Activated T-cell treated with anti-CD3 and anti-CD28 coated beads, Interleukin-2, amount 50 U/mL, for 72 hours (primary cell): ENCODE measurements around the gene EPB41L1. TPM values are rescaled to one million over a fixed set of nuclear protein-coding genes. Genes with fewer than 3 reads are reported as not detected.
A peak's percentile ranks its signal among the peaks of the same experiment; 100 is the strongest.

Source experiments
- ATAC-seq, 2 donors: fragments of 150-1000 bp; cut with Tn5 transposase; replicated peaks in 1 of 2; 2 replicates each; pipeline ENCODE4 v1.10.0; 2021; ENCODE audit warnings: moderate library complexity in 2 of 2, mild to moderate bottlenecking in 1 of 2
- DNase-seq, 2 donors: peaks; one replicate each; pipeline ENCODE4 v3.0.0; 2021 to 2022; ENCODE audit warnings: mixed read lengths in 1 of 2
- H3K27ac Mint-ChIP-seq: one replicate; pipeline ENCODE4 v1.8.0; 2022; ENCODE audit warnings: mild to moderate bottlenecking, moderate library complexity, mixed read lengths
- H3K27me3 Mint-ChIP-seq: one replicate; pipeline ENCODE4 v1.8.0; 2022; ENCODE audit warnings: low read depth, mixed read lengths
- H3K36me3 Mint-ChIP-seq, 2 donors: one replicate each; pipeline ENCODE4 v1.8.0; 2022; ENCODE audit warnings: mixed read lengths in 2 of 2, mild to moderate bottlenecking in 1 of 2; ENCODE audit not compliant: insufficient read depth in 2 of 2
- H3K4me1 Mint-ChIP-seq: one replicate; pipeline ENCODE4 v1.8.0; 2022; ENCODE audit warnings: low read depth, mixed read lengths
- H3K4me3 Mint-ChIP-seq, 2 donors: one replicate each; pipeline ENCODE4 v1.8.0; 2022; ENCODE audit warnings: mild to moderate bottlenecking in 2 of 2, mixed read lengths in 2 of 2, moderate library complexity in 2 of 2
- H3K9me3 Mint-ChIP-seq, 2 donors: one replicate each; pipeline ENCODE4 v1.8.0; 2022; ENCODE audit warnings: mixed read lengths in 2 of 2
- total RNA-seq, 2 donors: library from RNA; stranded (reverse); gene quantifications; one replicate each; pipeline ENCODE4 v1.2.3, GENCODE V29; 2022

Gene EPB41L1
- total RNA-seq, 2 donors from 2014 or later = 0.51 to 0.70 TPM

DNA sequence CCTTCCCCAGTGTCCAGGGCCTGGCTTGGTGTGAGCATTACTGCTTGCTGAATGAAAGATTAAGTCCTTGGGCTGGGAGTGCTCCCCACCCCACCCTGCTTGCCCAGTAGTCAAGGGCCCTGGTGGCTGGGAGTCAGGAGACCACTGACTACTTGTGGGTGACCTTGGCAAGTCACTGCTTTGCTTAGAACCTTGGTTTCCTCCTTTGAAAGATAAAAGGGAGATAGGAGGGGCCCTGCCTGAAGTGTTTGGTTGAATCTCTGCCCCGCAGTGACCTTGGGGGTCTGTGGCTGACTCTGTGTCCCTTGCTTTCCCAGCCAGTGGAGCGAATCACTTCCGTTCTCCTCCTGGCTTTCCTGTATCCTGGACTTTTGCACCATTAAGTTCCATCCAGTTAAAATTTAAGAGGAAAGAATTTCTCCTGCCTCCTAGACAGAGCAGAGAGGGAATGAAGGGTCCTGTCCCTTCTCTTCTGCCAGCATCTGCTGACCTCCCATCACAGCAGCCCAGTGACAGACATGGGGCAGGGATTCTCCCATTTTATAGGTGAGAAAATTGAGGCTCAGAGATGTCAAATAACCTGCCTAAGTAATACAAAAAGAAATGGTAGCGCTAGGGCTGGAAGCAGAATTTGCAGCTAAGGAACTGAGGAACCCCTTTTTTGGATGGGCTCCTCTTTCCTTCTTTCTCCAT is 3.5 kb upstream of the EPB41L1 start:
- no peaks in the 10 kb centered on the region for H3K36me3 Mint-ChIP-seq
- DNase-seq (no peak), ATAC-seq (no peak)
- H3K4me1 Mint-ChIP-seq = peaks cover 6% of the 10 kb centered on the region
- peaks cover 16% of the 10 kb centered on the region for H3K27me3 Mint-ChIP-seq
- H3K4me3 Mint-ChIP-seq = no peak overlapping the region
- H3K27ac Mint-ChIP-seq = no peak overlapping the region
- no peaks in the 10 kb centered on the region for H3K9me3 Mint-ChIP-seq

DNA sequence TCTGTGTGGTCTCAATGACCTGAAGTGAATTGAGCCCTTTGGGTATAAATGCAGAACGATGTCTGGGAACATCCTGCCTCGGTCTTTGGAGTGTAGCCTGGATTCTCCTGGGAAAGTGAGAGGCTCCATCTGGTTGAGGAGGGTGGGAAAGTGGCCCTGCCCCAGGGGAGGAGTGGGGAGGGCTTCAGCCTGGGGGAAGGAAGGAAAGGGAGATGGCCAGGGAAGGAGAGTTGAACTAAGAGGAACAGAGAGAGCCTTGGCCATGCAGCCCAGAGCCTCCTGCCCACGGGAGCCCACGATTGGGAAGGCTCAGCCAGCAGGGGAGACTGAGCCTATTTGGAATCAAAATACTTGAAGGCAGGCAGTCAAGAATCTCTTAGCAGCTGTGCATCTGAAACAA is 2.3 kb upstream of the EPB41L1 start:
- Mint-ChIP-seq H3K4me3 (no peak overlapping the region), H3K4me1 (peaks cover 18% of the 10 kb centered on the region)

DNA sequence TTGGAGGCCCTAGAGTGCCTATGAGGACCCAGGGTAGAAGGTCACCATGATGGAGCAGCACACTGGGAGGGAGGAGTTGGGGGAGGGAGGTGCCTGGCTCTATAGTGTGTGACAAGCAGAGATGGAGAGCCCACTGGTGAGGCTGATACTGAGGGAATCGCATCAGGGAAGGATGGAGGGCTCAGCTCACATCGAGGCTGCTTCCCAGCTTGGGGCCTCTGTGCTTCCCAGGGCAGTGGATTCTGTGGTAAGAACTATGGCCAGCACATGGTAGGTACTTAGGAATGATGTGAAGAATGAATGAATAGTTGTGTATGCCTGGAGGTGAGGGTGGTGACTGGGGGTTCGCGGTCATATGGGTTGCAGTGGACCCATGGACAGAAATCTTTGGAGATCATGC is 1.3 kb upstream of the EPB41L1 start:
- Mint-ChIP-seq H3K9me3 (no peaks in the 10 kb centered on the region), H3K4me1 (peaks cover 19% of the 10 kb centered on the region), H3K4me3 (no peak overlapping the region), H3K36me3 (no peaks in the 10 kb centered on the region), H3K27me3 (peaks cover 10% of the 10 kb centered on the region), H3K27ac (no peak overlapping the region)
- DNase-seq (no peak), ATAC-seq (no peak)

More for the DNA sequence above, 2.3 kb upstream of the EPB41L1 start:
- Mint-ChIP-seq H3K9me3 (no peaks in the 10 kb centered on the region), H3K27me3 (peaks cover 11% of the 10 kb centered on the region), H3K27ac (no peak overlapping the region), H3K36me3 (no peaks in the 10 kb centered on the region)
- no peak for DNase-seq
- ATAC-seq = no peak

DNA sequence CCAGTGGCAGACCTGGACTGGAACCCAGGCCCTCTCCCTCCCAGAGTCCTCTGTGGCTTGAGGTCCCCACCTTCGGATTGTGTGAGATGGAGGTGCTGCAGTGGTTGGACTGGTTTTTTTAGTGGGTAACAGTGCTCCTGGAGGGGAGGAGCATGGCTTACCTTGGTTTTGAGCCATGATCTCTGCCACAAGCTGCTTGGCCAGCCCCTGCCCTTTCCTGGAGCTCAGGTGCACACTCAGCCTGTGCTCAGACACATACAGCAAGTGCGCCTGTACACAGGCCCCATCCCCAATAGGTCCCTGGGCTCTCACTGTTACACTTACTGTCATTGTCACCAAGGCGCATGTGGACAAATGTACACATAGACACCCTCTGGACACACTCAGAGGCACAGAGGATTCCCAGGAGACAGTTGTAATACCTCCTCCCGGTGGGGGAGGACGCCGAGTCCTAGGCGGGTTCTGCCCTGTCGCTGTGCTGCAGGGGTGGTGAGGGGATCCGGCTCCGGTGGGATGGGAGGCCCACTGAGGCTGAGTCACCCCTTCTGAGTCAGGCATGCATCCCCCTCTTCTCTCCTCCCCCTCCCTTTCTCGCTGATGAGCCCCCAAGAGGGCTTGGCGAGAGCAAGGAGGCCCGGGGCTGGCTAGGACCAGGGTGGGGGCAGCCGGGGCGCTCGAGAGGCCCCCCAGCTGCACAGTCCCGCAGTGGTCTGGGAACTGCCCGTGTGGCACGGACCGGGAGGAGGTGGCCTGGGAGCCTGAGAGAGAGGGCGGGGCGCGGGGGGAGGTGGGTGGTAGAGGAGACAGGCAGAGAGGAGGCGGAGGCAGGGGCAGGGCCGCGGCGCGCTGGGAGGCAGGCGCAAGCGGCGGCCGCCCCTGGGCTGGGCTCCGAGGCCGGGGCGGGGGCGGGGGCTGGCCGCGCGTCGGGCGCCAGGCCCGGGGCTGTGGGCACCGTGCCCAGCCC is 522 bp upstream of the EPB41L1 start:
- peaks cover 19% of the 10 kb centered on the region for H3K4me1 Mint-ChIP-seq
- peak; percentile 42 to 57 for DNase-seq
- no peaks in the 10 kb centered on the region for H3K9me3 Mint-ChIP-seq
- peak overlapping the region; percentile 47 to 57 for H3K4me3 Mint-ChIP-seq
- no peaks in the 10 kb centered on the region for H3K36me3 Mint-ChIP-seq
- peak; percentile 76 to 78 for ATAC-seq
- H3K27me3 Mint-ChIP-seq = peaks cover 5% of the 10 kb centered on the region
- H3K27ac Mint-ChIP-seq = no peak overlapping the region

DNA sequence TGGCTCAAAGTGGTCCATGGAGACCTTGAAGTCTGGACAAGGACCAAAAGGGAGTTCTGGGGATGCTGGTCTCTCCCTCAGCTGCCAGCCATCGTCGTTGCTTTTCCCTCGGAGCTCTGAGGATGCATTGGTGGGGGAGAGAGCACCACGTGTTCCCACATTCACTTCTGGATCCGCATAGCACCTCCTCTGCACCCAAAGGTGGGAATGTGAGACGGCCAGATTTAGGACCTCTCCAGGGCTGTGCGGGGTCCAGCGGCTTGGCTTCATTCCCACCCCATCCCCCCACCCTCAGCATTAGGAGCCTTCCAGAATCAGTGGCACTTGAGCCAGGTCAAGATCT is 1.1 kb downstream of the EPB41L1 start:
- Mint-ChIP-seq H3K27ac (no peak overlapping the region), H3K27me3 (peaks cover 5% of the 10 kb centered on the region), H3K36me3 (no peaks in the 10 kb centered on the region), H3K4me1 (peaks cover 19% of the 10 kb centered on the region), H3K4me3 (peak overlapping the region; percentile 69 to 72), H3K9me3 (no peaks in the 10 kb centered on the region)
- DNase-seq (no peak), ATAC-seq (no peak)

DNA sequence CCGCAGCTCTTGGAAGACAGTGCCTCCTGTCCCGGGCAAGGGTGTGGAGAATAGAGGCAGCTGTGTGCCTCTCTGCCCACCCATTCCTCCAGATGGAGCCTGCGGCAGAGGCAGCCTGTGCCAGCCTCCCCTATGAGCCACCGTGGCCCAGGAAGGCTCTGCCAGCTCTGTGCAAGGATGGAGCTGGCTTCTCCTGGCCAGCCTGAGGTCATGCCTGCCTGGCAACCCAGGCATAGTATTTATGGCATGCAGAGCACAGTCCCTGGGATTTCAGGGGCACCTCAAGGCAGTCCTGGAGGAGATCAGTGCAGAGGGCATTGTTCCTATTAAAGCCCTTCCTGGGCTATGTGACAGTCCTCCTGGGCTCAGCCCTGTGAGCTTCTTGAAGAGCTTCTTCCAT is 1.5 kb downstream of the EPB41L1 start:
- DNase-seq (no peak), ATAC-seq (no peak)
- H3K4me1 Mint-ChIP-seq = peaks cover 19% of the 10 kb centered on the region
- no peak overlapping the region for H3K4me3 Mint-ChIP-seq
- no peaks in the 10 kb centered on the region for H3K36me3 Mint-ChIP-seq
- no peaks in the 10 kb centered on the region for H3K9me3 Mint-ChIP-seq
- H3K27me3 Mint-ChIP-seq = peaks cover 5% of the 10 kb centered on the region
- H3K27ac Mint-ChIP-seq = no peak overlapping the region

DNA sequence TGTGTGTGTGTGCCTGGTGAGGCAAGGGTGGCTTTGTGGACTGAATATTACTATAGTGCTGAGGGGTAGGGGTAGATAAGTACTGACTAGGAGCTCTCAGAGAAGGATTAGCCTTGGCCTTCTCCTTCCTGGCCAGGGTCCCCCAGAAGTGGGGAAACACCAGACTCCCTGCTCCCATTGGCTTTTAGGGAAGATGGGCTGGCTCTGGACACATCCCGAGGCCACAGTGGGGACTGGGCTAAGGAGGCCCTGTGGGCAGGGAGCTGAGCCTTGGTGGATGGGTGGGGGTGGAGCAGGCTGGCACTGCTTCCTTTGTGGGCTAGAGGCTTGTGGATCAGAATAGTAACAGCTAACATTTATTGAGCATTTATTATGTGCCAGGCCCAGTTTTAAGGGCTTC is 3.1 kb downstream of the EPB41L1 start:
- peaks cover 5% of the 10 kb centered on the region for H3K27me3 Mint-ChIP-seq
- no peaks in the 10 kb centered on the region for H3K9me3 Mint-ChIP-seq
- no peaks in the 10 kb centered on the region for H3K36me3 Mint-ChIP-seq
- H3K27ac Mint-ChIP-seq = no peak overlapping the region
- DNase-seq (no peak), ATAC-seq (no peak)
- H3K4me1 Mint-ChIP-seq = peaks cover 19% of the 10 kb centered on the region
- no peak overlapping the region for H3K4me3 Mint-ChIP-seq

DNA sequence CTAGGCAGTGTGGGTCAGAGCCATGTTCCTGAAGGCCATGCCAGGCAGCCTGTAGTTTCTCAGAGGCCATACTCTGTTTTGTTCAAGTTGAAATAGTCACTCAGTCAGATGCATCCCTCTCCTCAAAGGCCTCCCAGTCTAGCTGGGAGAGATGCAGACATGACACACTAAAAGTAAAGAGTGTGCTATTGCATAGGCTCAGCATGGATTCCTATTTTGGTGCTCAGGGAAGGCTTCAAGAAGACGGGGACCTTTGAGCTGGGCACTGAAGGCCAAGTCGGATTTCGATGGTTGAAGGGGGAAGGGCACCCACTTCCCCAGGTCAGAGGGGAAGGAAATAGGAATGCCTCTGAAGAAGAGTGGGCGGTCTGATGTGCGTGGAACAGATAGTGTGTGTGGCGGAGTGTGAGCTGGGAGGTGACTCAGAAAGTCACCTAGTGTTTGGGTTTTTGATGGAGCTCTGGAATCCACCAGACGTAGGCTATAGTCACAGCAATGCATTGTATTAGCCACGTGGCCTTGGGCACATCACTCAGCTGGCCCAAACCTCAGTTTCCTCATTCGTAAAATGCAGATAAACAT is 3.7 kb downstream of the EPB41L1 start:
- H3K27me3 Mint-ChIP-seq = peaks cover 5% of the 10 kb centered on the region
- no peak for ATAC-seq
- H3K4me1 Mint-ChIP-seq = peaks cover 19% of the 10 kb centered on the region
- no peaks in the 10 kb centered on the region for H3K9me3 Mint-ChIP-seq
- H3K36me3 Mint-ChIP-seq = no peaks in the 10 kb centered on the region
- DNase-seq = no peak
- H3K4me3 Mint-ChIP-seq = no peak overlapping the region
- H3K27ac Mint-ChIP-seq = no peak overlapping the region

DNA sequence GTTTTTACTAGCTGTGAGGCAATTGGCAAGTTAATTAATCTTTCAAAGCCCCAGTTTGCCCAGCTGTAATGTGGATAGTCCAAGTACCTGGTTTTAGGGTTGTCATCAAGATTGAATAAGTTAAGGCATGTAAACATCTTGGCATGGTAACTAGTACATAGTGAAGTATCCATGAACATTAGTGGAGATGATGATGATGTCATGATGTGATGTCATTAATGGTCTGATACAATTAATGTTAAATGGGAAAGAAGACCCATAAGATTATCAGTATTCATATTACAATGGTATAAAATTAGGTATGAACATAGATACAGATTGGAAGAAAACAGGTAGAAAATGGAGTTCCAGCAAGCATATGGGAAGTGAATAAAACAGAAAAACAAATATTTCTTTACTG is 5.3 kb downstream of the EPB41L1 start:
- H3K27ac Mint-ChIP-seq = no peak overlapping the region
- DNase-seq = no peak

DNA sequence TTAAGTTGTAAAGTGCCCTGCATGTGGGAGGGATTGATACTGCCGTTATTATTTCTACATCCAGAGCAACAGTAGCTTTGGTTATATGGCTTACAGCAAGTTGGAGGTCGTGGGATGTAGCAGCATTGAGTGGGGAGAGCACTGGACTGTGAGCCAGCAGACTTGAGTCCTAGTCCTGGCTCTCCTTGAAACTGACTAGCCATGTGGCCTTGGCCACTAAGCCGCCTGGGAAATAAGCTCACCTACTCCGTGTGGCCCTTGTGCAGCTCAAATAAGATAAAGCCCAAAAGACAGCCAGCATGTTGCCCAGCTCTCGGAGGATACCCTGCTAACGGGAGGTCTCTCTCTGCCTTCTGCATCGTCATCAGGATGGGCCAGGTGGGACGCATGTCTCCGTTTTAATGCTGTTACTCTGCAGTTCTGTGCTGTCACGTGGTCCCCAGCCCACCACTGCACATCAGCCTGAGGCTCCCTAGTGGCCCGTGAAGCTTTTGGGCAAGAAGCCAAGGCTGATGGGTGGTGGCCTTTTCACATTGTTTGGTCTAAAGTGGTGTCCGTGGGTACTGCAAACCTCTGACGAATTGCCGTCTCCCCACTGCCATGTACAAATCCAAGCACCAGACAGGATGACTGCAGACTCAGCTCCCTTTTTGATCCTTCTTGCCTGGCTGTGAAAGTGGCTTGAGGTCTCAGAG is 7.9 kb downstream of the EPB41L1 start:
- Mint-ChIP-seq H3K4me1 (no peaks in the 10 kb centered on the region), H3K27ac (no peak overlapping the region), H3K27me3 (no peaks in the 10 kb centered on the region), H3K9me3 (no peaks in the 10 kb centered on the region), H3K4me3 (no peak overlapping the region), H3K36me3 (no peaks in the 10 kb centered on the region)
- DNase-seq = no peak
- ATAC-seq = no peak

More for the DNA sequence above, 5.3 kb downstream of the EPB41L1 start:
- H3K27me3 Mint-ChIP-seq = peaks cover 5% of the 10 kb centered on the region
- no peaks in the 10 kb centered on the region for H3K36me3 Mint-ChIP-seq
- H3K4me3 Mint-ChIP-seq = no peak overlapping the region
- H3K9me3 Mint-ChIP-seq = no peaks in the 10 kb centered on the region
- ATAC-seq = no peak
- peaks cover 19% of the 10 kb centered on the region for H3K4me1 Mint-ChIP-seq

DNA sequence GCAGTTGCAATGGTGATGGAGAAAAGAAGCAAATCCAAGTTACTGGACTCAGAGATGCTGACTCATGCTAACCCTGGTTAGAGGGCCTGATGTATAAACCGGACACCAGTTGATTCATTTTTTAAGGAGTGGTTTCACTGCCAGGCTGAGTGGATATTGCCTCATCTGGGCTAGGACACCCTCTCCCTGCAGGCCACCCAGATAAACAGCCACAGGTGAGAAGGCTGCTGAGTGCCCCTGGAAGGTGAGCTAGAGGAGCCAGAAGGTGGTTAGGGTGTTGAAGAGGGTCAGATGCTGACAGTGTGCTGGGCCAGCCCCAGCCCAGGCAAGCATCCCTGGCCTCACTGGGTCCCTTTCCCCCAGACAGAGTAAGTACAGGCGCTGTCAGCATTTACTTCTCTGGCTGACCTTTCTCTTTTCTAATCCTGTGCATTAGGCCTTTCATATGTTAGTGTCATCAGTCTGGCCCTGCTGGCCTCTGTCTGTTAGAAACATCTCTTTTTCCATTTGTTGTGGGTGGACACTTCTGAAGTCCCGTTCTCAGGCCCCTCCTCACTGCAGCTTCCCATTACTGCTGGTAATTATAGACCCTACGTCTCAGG is 13.5 kb downstream of the EPB41L1 start:
- Mint-ChIP-seq H3K36me3 (no peaks in the 10 kb centered on the region), H3K27ac (no peak overlapping the region), H3K9me3 (no peaks in the 10 kb centered on the region), H3K27me3 (no peaks in the 10 kb centered on the region), H3K4me3 (no peak overlapping the region), H3K4me1 (no peaks in the 10 kb centered on the region)
- DNase-seq (no peak), ATAC-seq (no peak)

DNA sequence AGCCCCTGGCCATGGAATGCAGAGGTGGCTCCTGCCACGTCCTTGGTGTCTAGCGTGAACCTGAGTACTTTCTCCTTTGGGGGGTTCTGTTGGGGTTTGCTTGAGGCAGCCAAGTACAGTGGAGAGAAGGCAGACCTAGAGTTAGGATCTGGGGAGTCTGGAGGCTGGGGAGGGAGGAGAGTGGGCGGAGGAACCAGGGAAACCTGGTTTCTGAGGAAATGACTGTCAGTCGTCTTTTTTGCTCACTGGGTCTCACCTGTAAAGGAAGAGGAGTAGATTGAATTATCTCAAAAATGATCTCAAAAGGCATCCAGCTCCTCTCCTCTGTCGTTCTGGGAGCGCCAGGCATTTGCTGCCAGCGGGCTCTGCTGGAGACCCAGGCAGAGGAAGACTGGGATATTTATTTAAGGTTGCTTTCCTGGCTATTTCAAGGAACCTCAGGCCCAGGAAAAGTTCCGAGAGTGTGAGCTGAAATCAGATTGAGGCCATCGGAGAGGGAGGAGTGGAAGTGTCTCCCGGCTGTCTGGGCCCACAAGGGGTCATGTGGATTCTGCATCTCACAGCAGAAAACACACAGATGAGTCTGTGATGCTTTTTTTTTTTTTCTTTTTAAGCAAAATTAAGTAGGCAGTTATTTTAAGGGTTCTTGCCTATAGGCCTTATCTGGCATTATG is 16.1 kb downstream of the EPB41L1 start:
- ATAC-seq (no peak), DNase-seq (no peak)
- H3K4me3 Mint-ChIP-seq = no peak overlapping the region
- H3K36me3 Mint-ChIP-seq = no peaks in the 10 kb centered on the region
- peaks cover 7% of the 10 kb centered on the region for H3K4me1 Mint-ChIP-seq
- H3K9me3 Mint-ChIP-seq = no peaks in the 10 kb centered on the region
- H3K27ac Mint-ChIP-seq = no peak overlapping the region
- H3K27me3 Mint-ChIP-seq = no peaks in the 10 kb centered on the region
